Body of pancreas (tissue), 4 donors: Measurements from ENCODE around the gene ARPC2.

ENCODE experiments used
- POLR2A ChIP-seq, 3 donors: fragments of 450-650 bp; IDR thresholded peaks; one replicate each; pipeline ENCODE4 v1.6.1; 2016; ENCODE audit warnings: antibody characterized with exemption in 3 of 3, mild to moderate bottlenecking in 2 of 3
- TF ChIP-seq, protein P1 (sequence below), 7 experiments: fragments of 450-650 bp in 4 of 7; fragments of 200-600 bp in 3 of 7; sonication (generic) in 3 of 7; IDR thresholded peaks; one replicate each; pipeline ENCODE4 v1.5.1; 2016 to 2019; ENCODE audit warnings: antibody characterized with exemption in 7 of 7

DNA sequence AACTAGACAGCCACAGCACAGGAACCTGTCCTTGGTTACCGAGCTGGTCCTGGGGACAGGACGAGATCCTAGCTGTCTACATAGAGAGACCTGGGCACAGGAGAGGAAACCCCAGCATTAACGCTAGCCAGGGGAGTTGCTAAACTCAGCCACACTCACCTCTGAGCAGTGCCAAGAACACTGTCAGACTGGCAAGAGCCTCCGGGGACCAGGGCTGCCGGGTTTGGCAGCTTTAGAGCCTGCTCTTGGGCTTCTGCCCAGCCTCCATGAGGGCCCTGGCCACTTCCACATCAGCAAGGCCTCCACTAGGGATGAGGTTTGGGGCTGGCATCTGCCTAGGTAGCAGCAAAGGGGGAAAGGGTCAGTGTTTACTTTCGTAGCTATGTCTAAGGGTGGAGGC is 68.6 kb downstream of the ARPC2 start:
- TF ChIP-seq, protein P1, sequence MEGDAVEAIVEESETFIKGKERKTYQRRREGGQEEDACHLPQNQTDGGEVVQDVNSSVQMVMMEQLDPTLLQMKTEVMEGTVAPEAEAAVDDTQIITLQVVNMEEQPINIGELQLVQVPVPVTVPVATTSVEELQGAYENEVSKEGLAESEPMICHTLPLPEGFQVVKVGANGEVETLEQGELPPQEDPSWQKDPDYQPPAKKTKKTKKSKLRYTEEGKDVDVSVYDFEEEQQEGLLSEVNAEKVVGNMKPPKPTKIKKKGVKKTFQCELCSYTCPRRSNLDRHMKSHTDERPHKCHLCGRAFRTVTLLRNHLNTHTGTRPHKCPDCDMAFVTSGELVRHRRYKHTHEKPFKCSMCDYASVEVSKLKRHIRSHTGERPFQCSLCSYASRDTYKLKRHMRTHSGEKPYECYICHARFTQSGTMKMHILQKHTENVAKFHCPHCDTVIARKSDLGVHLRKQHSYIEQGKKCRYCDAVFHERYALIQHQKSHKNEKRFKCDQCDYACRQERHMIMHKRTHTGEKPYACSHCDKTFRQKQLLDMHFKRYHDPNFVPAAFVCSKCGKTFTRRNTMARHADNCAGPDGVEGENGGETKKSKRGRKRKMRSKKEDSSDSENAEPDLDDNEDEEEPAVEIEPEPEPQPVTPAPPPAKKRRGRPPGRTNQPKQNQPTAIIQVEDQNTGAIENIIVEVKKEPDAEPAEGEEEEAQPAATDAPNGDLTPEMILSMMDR (IDR thresholded peaks at IDR 0.05) = no peak
- TF ChIP-seq POLR2A (IDR thresholded peaks at IDR 0.05) = peak in 2 of 3 donors; percentile 50 to 65
